Measurements from ENCODE around the gene NCKIPSD.

DNA sequence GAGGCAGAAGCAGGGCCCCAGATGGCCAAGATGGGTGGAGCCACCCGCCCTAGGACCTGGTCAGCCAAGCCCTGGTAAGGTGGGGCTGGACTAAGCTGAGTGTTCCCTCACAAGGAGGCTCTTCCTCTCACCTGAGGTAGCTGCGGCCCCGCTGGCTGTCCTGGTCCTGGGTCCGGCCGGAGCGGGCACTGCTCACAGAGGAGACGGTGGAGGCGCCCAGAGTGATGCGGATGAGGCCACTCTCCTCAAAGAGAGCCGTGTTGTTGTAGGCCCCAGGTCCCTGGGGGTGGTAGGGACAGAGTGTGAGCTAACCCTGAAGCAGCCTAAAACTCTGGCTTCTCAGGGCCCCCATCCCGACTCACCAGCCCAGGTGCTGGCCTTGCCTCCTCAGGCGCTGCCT is 43.1 kb downstream of the NCKIPSD start:
- TF ChIP-seq, protein P1, sequence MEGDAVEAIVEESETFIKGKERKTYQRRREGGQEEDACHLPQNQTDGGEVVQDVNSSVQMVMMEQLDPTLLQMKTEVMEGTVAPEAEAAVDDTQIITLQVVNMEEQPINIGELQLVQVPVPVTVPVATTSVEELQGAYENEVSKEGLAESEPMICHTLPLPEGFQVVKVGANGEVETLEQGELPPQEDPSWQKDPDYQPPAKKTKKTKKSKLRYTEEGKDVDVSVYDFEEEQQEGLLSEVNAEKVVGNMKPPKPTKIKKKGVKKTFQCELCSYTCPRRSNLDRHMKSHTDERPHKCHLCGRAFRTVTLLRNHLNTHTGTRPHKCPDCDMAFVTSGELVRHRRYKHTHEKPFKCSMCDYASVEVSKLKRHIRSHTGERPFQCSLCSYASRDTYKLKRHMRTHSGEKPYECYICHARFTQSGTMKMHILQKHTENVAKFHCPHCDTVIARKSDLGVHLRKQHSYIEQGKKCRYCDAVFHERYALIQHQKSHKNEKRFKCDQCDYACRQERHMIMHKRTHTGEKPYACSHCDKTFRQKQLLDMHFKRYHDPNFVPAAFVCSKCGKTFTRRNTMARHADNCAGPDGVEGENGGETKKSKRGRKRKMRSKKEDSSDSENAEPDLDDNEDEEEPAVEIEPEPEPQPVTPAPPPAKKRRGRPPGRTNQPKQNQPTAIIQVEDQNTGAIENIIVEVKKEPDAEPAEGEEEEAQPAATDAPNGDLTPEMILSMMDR (IDR thresholded peaks at IDR 0.05; ENCODE audit: insufficient read depth, low read depth, low read length) = no peak
- TF ChIP-seq EZH2 (IDR thresholded peaks at IDR 0.05; ENCODE audit: insufficient read depth, low read length) = no peak

All from astrocyte (in vitro differentiated cells and primary cell).